MCF 10A (cell line): ENCODE measurements around the gene EPB41. TPM values are rescaled to one million over a fixed set of nuclear protein-coding genes. Genes with fewer than 3 reads are reported as not detected.

ENCODE experiments used
- BruUV-seq: library from RNA; stranded (reverse); fragments of 400-500 nt; replicated peaks from 2 replicates; lab custom pipeline; 2021; lab: Mats Ljungman, UMichigan
- CTCF ChIA-PET: fragments of 300-600 bp; sonication (Branson Sonifier 250); formaldehyde crosslinking; extraction: SDS; loops from one replicate; lab custom pipeline; 2021; ENCODE audit warnings: antibody characterized with exemption, inconsistent platforms; lab: Yijun Ruan, JAX
- POLR2A ChIA-PET: fragments of 300-600, 350-650 bp; sonication (Branson Sonifier 250); formaldehyde crosslinking; extraction: SDS; loops from one replicate; lab custom pipeline; 2020; ENCODE audit warnings: antibody characterized with exemption, inconsistent platforms; lab: Yijun Ruan, JAX
- DNase-seq: peaks from one replicate; pipeline ENCODE4 v3.0.0-alpha.2; 2018; ENCODE audit not compliant: unreplicated experiment
- H3K27ac Mint-ChIP-seq: one replicate; pipeline ENCODE4 v1.8.0; 2022; ENCODE audit warnings: mild to moderate bottlenecking, low read depth, mixed read lengths; ENCODE audit not compliant: unreplicated experiment
- H3K27me3 Mint-ChIP-seq: one replicate; pipeline ENCODE4 v1.8.0; 2022; ENCODE audit warnings: mixed read lengths; ENCODE audit not compliant: insufficient read depth, unreplicated experiment
- H3K36me3 Mint-ChIP-seq: one replicate; pipeline ENCODE4 v1.8.0; 2022; ENCODE audit warnings: mild to moderate bottlenecking, moderate library complexity, mixed read lengths; ENCODE audit not compliant: insufficient read depth, unreplicated experiment
- H3K4me1 Mint-ChIP-seq: one replicate; pipeline ENCODE4 v1.8.0; 2022; ENCODE audit warnings: mixed read lengths; ENCODE audit not compliant: insufficient read depth, unreplicated experiment
- H3K4me3 Mint-ChIP-seq: one replicate; pipeline ENCODE4 v1.8.0; 2022; ENCODE audit warnings: mild to moderate bottlenecking, moderate library complexity, mixed read lengths; ENCODE audit not compliant: unreplicated experiment
- H3K9me3 Mint-ChIP-seq: one replicate; pipeline ENCODE4 v1.8.0; 2022; ENCODE audit warnings: mixed read lengths; ENCODE audit not compliant: unreplicated experiment
- intact Hi-C: fragments of 100-400 bp; cut with micrococcal nuclease; formaldehyde crosslinking; loops from 2 replicates; pipeline ENCODE4 v1.14.1; 2022
- total RNA-seq: library from RNA; stranded (reverse); gene quantifications from 2 replicates; pipeline ENCODE4 v1.2.3, GENCODE V29; 2022
- TF ChIP-seq, protein P1 (sequence below): fragments of 200-600 bp; IDR thresholded peaks from one replicate; pipeline ENCODE4 v1.8.0; 2022; ENCODE audit warnings: antibody characterized with exemption, mild to moderate bottlenecking; ENCODE audit not compliant: unreplicated experiment

The EPB41 gene
- total RNA-seq, 1 experiment from 2014 or later: 15.0 TPM

DNA sequence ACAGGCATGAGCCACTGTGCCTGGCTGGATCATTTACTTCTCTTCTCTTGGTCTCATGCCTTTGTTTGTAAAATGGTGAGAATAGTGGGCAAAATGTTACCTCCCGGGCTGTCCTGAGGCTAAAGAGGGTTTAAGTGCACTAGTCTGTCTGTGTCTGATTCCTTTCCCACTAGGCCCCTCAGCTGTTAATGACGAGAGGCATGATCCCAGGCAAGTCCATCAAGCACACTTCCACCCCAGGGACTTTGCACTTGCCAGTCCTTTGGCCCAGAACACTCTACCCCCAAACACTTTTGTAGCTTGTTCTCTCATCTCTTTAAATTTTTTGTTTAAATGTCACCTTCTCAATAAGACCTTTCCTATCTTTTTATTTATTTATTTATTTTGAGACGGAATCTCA, 13.8 kb upstream of the EPB41 start:
- intact Hi-C loops: no loop called here
- Mint-ChIP-seq H3K27me3 (no peaks in the 10 kb centered on the region), H3K27ac (no peak overlapping the region), H3K36me3 (no peaks in the 10 kb centered on the region), H3K9me3 (no peaks in the 10 kb centered on the region), H3K4me1 (peaks cover 9% of the 10 kb centered on the region), H3K4me3 (no peak overlapping the region)
- BruUV-seq: no TSS peak
- no peak for DNase-seq
- ChIA-PET POLR2A (interaction anchor here (0.9 to 1.4 kb wide), 3 partner anchors 12 to 21 kb away, joined by 3 to 4 read pairs (median 4); partner anchors contain the start of gene EPB41), CTCF (interaction anchor here (0.6 to 0.8 kb wide), 2 partner anchors 15 to 19 kb away, joined by 3 to 4 read pairs; no protein-coding TSS in a partner anchor)
- TF ChIP-seq, protein P1, sequence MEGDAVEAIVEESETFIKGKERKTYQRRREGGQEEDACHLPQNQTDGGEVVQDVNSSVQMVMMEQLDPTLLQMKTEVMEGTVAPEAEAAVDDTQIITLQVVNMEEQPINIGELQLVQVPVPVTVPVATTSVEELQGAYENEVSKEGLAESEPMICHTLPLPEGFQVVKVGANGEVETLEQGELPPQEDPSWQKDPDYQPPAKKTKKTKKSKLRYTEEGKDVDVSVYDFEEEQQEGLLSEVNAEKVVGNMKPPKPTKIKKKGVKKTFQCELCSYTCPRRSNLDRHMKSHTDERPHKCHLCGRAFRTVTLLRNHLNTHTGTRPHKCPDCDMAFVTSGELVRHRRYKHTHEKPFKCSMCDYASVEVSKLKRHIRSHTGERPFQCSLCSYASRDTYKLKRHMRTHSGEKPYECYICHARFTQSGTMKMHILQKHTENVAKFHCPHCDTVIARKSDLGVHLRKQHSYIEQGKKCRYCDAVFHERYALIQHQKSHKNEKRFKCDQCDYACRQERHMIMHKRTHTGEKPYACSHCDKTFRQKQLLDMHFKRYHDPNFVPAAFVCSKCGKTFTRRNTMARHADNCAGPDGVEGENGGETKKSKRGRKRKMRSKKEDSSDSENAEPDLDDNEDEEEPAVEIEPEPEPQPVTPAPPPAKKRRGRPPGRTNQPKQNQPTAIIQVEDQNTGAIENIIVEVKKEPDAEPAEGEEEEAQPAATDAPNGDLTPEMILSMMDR: no peak

GRCh38 chr1:28902738-28903137, 11.6 kb upstream of the EPB41 start:
- intact Hi-C loops: no loop called here
- no peak overlapping the region for H3K4me3 Mint-ChIP-seq
- DNase-seq: no peak
- no TSS peak for BruUV-seq
- ChIA-PET POLR2A (interaction anchor here (0.7 to 3.6 kb wide), 3 partner anchors 11 to 17 kb away, joined by 3 to 14 read pairs (median 3); partner anchors contain the start of gene EPB41), CTCF (interaction anchor here (1.0 to 1.5 kb wide), 4 partner anchors 11 to 300 kb away, joined by 3 to 5 read pairs (median 4); partner anchors contain the start of gene EPB41)
- H3K27ac Mint-ChIP-seq: no peak overlapping the region
- no peaks in the 10 kb centered on the region for H3K4me1 Mint-ChIP-seq
- no peaks in the 10 kb centered on the region for H3K27me3 Mint-ChIP-seq
- TF ChIP-seq, protein P1: no peak
- no peaks in the 10 kb centered on the region for H3K9me3 Mint-ChIP-seq
- H3K36me3 Mint-ChIP-seq: no peaks in the 10 kb centered on the region

GRCh38 chr1:28905921-28906666, 8.3 kb upstream of the EPB41 start:
- POLR2A ChIA-PET: interaction anchor here (1.2 kb wide), 1 partner anchor 18 kb away, joined by 3 read pairs; no protein-coding TSS in a partner anchor
- TF ChIP-seq, protein P1: no peak
- Mint-ChIP-seq H3K4me3 (no peak overlapping the region), H3K27ac (no peak overlapping the region), H3K9me3 (no peaks in the 10 kb centered on the region), H3K27me3 (no peaks in the 10 kb centered on the region), H3K36me3 (no peaks in the 10 kb centered on the region), H3K4me1 (no peaks in the 10 kb centered on the region)
- intact Hi-C loops: no loop called here
- DNase-seq: no peak
- no TSS peak for BruUV-seq
- CTCF ChIA-PET: interaction anchor here (0.8 to 1.2 kb wide), 2 partner anchors 127 to 128 kb away, joined by 3 to 8 read pairs; no protein-coding TSS in a partner anchor

GRCh38 chr1:28909198-28909597, 5.2 kb upstream of the EPB41 start:
- POLR2A ChIA-PET: interaction anchor here (1.2 kb wide), 1 partner anchor 11 kb away, joined by 4 read pairs; no protein-coding TSS in a partner anchor
- no peaks in the 10 kb centered on the region for H3K36me3 Mint-ChIP-seq
- no peak for DNase-seq
- TF ChIP-seq, protein P1: no peak
- H3K27me3 Mint-ChIP-seq: no peaks in the 10 kb centered on the region
- no peak overlapping the region for H3K4me3 Mint-ChIP-seq
- no peak overlapping the region for H3K27ac Mint-ChIP-seq
- no peaks in the 10 kb centered on the region for H3K4me1 Mint-ChIP-seq
- no peaks in the 10 kb centered on the region for H3K9me3 Mint-ChIP-seq
- intact Hi-C loops: no loop called here
- BruUV-seq: no TSS peak
- CTCF ChIA-PET: no interaction called here
